NCI-H526 treated with DMSO at 0.1 percent for 48 hours (cell line): ENCODE results near the gene LTA.

Experiments used
- DNase-seq: peaks from one replicate; lab custom pipeline; 2025; lab: John Stamatoyannopoulos, UW

Gene LTA

DNA sequence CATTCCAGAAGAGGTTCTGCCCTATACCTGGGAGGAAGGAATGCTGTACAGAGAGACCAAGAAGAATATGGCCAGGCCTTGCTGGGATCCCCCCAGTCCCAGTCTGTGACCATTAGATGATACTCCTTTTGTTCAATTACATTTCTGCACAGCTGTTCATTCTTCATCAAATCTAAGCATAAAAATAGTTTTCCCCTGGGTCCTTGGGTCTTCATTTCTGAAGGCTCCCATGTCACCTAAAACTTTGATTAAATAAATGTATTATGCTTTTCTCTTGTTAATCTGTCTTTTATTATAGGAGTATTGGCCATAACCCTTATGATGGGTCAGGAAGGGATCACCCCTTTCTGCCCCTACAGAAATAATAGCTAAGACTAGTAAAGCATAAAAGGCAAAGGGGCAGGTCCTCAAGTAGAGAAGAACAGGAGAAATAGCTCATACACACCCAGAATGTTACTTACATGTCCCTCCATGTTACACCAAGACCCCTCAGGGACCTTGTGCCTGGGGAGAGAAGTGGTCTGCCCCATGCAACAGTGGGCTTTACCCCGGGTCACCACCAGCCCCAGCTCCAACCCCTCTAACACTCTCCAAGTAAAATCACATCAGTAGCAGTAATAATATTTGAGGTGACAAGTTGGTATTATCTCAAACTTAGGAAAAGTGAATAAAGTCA, 2.1 kb upstream of the LTA start:
- DNase-seq: no peak

DNA sequence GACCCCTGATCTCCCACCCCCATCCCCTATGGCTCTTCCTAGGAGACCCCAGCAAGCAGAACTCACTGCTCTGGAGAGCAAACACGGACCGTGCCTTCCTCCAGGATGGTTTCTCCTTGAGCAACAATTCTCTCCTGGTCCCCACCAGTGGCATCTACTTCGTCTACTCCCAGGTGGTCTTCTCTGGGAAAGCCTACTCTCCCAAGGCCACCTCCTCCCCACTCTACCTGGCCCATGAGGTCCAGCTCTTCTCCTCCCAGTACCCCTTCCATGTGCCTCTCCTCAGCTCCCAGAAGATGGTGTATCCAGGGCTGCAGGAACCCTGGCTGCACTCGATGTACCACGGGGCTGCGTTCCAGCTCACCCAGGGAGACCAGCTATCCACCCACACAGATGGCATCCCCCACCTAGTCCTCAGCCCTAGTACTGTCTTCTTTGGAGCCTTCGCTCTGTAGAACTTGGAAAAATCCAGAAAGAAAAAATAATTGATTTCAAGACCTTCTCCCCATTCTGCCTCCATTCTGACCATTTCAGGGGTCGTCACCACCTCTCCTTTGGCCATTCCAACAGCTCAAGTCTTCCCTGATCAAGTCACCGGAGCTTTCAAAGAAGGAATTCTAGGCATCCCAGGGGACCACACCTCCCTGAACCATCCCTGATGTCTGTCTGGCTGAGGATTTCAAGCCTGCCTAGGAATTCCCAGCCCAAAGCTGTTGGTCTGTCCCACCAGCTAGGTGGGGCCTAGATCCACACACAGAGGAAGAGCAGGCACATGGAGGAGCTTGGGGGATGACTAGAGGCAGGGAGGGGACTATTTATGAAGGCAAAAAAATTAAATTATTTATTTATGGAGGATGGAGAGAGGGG, 1.4 kb downstream of the LTA start:
- DNase-seq: no peak

DNA sequence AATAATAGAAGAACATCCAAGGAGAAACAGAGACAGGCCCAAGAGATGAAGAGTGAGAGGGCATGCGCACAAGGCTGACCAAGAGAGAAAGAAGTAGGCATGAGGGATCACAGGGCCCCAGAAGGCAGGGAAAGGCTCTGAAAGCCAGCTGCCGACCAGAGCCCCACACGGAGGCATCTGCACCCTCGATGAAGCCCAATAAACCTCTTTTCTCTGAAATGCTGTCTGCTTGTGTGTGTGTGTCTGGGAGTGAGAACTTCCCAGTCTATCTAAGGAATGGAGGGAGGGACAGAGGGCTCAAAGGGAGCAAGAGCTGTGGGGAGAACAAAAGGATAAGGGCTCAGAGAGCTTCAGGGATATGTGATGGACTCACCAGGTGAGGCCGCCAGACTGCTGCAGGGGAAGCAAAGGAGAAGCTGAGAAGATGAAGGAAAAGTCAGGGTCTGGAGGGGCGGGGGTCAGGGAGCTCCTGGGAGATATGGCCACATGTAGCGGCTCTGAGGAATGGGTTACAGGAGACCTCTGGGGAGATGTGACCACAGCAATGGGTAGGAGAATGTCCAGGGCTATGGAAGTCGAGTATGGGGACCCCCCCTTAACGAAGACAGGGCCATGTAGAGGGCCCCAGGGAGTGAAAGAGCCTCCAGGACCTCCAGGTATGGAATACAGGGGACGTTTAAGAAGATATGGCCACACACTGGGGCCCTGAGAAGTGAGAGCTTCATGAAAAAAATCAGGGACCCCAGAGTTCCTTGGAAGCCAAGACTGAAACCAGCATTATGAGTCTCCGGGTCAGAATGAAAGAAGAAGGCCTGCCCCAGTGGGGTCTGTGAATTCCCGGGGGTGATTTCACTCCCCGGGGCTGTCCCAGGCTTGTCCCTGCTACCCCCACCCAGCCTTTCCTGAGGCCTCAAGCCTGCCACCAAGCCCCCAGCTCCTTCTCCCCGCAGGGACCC, 2.3 kb downstream of the LTA start:
- DNase-seq: no peak

DNA sequence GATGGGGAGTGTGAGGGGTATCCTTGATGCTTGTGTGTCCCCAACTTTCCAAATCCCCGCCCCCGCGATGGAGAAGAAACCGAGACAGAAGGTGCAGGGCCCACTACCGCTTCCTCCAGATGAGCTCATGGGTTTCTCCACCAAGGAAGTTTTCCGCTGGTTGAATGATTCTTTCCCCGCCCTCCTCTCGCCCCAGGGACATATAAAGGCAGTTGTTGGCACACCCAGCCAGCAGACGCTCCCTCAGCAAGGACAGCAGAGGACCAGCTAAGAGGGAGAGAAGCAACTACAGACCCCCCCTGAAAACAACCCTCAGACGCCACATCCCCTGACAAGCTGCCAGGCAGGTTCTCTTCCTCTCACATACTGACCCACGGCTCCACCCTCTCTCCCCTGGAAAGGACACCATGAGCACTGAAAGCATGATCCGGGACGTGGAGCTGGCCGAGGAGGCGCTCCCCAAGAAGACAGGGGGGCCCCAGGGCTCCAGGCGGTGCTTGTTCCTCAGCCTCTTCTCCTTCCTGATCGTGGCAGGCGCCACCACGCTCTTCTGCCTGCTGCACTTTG, 3.3 kb downstream of the LTA start, which contains the start of gene TNF:
TNF (plus strand) TSS at position 231 of the 567 bp plus-strand sequence; CDS start at position 408, 177 bp downstream.
- no peak for DNase-seq

DNA sequence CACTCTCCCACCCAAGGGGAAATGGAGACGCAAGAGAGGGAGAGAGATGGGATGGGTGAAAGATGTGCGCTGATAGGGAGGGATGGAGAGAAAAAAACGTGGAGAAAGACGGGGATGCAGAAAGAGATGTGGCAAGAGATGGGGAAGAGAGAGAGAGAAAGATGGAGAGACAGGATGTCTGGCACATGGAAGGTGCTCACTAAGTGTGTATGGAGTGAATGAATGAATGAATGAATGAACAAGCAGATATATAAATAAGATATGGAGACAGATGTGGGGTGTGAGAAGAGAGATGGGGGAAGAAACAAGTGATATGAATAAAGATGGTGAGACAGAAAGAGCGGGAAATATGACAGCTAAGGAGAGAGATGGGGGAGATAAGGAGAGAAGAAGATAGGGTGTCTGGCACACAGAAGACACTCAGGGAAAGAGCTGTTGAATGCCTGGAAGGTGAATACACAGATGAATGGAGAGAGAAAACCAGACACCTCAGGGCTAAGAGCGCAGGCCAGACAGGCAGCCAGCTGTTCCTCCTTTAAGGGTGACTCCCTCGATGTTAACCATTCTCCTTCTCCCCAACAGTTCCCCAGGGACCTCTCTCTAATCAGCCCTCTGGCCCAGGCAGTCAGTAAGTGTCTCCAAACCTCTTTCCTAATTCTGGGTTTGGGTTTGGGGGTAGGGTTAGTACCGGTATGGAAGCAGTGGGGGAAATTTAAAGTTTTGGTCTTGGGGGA, 4.0 kb downstream of the LTA start:
- DNase-seq: no peak

DNA sequence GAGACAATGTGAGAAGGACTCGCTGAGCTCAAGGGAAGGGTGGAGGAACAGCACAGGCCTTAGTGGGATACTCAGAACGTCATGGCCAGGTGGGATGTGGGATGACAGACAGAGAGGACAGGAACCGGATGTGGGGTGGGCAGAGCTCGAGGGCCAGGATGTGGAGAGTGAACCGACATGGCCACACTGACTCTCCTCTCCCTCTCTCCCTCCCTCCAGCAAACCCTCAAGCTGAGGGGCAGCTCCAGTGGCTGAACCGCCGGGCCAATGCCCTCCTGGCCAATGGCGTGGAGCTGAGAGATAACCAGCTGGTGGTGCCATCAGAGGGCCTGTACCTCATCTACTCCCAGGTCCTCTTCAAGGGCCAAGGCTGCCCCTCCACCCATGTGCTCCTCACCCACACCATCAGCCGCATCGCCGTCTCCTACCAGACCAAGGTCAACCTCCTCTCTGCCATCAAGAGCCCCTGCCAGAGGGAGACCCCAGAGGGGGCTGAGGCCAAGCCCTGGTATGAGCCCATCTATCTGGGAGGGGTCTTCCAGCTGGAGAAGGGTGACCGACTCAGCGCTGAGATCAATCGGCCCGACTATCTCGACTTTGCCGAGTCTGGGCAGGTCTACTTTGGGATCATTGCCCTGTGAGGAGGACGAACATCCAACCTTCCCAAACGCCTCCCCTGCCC, 4.9 kb downstream of the LTA start:
- no peak for DNase-seq

DNA sequence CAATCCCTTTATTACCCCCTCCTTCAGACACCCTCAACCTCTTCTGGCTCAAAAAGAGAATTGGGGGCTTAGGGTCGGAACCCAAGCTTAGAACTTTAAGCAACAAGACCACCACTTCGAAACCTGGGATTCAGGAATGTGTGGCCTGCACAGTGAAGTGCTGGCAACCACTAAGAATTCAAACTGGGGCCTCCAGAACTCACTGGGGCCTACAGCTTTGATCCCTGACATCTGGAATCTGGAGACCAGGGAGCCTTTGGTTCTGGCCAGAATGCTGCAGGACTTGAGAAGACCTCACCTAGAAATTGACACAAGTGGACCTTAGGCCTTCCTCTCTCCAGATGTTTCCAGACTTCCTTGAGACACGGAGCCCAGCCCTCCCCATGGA, 5.5 kb downstream of the LTA start:
- no peak for DNase-seq

DNA sequence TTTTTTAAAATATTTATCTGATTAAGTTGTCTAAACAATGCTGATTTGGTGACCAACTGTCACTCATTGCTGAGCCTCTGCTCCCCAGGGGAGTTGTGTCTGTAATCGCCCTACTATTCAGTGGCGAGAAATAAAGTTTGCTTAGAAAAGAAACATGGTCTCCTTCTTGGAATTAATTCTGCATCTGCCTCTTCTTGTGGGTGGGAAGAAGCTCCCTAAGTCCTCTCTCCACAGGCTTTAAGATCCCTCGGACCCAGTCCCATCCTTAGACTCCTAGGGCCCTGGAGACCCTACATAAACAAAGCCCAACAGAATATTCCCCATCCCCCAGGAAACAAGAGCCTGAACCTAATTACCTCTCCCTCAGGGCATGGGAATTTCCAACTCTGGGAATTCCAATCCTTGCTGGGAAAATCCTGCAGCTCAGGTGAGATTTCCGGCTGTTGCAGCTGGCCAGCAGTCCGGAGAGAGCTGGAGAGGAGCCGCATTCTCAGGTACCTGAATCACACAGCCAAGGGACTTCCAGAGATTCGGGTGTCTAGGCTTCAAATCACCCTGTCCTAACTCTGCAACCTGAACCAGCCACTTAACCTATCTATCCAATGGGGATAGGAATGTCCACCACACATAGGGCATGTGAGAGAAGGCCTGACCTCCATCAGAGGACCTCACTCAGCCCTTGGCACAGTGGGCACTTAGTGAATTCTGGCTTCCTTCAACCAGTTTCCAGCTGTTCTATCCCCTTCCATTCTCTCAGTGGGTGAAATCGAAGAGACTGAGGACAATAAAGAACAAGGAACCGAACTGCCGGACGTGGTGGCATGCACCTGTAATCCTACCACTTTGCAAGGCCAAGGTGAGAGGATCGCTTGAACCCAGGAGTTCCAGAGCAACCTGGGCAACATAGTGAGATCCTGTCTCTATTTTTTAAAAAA, 6.4 kb downstream of the LTA start:
- no peak for DNase-seq

DNA sequence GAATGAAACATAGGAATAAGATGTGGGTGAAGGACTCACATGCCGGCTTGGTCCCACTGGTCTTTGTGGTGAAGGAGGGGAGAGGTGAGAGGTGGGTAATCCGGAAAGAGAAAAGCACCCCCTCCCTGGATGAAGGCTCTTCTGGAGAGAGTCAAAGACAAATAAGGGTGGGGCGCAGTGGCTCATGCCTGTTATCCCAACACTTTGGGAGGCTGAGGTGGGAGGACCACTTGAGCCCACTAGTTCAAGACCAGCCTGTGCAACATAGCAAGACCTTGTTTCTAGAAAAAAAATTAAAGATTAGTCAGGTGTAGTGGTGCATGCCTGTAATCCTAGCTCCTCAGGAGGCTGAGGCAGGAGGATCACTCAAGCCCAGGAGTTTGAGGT, 7.0 kb downstream of the LTA start:
- DNase-seq: no peak

DNA sequence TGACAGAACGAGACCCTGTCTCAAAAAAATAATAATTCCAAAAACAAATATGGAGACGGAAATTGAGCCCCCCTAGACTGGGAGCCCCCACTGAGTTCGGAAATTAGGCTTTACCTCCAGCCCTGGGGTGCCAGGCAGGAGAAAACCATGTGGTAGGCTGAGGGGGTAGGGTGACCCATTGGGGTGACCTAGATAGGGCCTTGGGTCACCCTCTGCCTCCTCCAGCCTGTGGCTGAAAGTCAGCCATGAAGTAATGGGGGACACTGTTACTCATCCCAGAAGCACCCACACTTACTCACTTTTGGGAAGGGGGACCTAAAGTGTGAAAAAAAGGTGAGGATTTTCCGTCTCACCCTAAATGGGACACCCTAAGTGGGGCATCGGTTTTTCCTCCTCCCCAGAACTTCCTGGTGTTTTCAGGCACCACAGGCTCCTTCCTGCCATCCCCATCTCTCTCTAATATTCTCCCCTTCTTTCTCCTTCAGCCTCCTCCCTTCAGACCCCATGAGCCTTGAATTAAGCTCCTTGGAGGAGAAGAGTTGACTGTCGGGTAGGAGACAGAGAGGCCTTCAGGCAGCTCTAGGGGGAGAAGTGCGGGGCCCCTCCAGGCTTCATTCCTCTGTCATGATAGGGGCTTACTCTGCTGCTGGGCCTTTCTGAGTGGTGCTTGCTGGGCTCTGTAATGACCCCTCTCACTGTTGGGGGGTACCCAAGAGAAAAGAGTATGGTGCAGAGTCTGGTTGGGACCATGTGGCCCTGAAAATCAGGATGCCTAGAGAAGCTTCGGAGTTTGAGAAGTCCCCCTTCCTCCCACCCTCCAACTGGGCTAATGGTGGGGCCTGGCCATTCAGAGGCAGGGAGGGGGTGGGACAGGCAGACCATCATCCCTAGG, 7.7 kb downstream of the LTA start:
- no peak for DNase-seq

DNA sequence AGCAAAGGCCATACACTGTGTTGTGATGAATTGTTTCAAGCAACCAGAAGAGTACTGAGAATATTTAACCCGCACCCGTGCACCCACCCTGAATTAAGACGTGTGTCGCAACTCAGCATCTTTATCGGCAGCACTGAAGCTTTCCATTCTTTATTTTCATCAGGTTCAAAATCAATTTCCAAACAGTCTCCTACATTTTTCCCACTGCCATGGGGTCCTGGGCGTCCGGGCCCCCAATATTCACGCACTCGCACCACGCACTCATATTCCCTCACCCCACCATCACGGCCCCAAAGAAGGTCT, 8.3 kb downstream of the LTA start:
- DNase-seq: no peak

DNA sequence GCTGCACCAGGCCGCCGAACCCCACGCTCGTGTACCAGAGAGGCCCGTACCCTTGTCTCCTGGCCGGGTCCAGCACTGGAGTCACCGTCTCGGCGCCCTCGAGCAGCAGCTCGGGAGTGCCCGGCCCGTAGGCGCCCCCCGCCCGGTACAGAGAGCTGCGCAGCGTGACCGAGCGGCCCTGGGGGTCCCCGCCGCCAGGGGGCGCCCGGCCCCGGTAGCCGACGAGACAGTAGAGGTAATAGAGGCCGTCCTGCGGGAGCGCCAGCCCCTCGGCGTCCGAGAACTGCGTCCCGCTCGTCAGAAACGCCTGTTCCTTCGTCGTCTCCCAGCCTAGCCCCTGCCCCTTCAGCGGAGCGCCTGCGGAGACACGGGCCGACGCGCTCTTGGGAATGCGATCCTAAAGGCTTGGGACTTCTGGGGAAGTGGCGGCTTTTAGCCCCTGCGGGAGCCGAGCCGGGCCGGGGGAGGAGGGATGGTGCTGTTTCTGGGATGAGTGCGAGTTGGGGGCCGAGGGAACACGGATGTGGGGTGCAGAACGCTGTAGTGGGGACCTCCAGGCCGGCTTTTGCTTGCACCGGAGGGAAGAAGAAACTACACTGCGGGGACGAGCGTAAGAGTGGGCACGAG, 8.8 kb downstream of the LTA start:
- DNase-seq: peak; percentile 56

DNA sequence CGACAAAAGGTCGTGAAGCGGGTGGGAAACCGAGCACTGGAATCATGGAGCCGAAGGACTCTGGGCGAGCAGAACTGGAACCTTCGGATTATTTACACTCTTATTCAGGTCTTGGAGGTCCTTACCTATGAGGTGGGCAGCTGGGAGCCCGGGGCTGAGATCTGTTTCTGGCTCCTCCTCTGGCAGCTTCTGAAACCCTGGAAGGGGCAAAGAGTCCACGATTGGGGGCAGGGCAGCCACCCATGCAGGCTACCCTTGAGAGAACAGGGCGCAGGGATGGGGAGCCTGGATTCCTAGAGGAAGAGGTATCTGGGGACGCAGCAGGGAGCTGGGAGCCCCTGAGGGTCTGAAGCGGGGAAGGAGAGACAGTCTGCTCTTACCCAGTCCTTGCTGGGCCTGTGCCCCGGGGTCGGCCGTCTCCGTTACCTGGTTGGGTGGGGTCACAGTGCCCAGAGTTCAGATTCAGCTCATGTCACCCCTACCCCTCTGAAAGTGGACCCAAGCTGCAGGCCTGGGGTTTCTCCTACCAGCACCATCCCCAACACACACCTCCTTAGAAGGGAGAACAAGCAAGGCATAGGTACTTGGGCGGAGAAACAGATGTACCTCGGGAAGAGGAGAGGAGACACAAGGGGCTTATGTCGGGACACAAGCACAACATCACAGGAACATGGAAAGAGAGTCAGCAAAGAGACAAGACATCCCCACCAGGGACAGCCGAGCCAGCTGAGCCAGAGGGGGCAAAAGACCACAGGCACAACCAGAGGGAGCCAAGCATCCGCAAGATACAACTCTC, 9.5 kb downstream of the LTA start:
- no peak for DNase-seq

DNA sequence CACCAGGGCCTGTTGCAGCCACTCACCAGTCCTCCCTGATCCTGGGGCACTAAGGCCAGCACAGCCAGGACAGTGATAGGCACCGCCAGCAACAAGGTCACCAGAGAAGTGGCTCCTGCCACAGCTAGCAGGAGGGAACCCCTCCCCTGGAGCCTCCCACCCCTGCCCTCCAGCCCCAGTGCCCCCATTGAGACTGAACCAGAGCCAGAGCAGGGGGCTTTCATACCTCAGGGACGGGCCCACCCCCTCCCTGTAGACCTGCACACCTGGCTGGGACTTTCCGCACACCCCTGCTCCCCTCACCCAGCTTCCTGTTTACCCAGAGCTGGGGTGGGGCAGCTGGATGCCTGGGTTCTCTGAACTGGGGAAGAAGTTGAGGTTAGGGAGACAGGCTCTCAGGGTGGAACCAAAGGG, 10.1 kb downstream of the LTA start, which contains the start of gene LTB:
LTB (minus strand) TSS at position 195 of the 414 bp plus-strand sequence; CDS start at position 188, 7 bp downstream.
- no peak for DNase-seq

DNA sequence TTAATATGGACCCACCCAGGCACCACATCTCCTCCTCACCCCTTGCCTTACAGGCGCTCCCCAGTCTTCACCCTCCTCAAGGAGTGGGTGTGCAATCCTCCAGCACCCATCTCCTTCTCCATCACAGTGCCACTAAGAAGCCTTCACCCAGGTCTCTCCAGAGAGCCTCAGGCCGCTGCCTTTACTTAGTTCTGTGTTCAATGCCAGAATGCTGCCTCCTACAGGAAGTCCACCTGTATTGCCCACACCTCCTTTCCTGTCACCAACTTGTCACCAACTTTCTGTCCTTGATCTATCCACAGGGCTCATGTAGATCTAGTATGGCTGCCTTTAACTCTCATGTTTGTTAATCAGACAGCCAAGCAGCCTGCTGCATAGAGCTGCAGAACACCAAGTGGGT, 13.4 kb downstream of the LTA start:
- DNase-seq: no peak

DNA sequence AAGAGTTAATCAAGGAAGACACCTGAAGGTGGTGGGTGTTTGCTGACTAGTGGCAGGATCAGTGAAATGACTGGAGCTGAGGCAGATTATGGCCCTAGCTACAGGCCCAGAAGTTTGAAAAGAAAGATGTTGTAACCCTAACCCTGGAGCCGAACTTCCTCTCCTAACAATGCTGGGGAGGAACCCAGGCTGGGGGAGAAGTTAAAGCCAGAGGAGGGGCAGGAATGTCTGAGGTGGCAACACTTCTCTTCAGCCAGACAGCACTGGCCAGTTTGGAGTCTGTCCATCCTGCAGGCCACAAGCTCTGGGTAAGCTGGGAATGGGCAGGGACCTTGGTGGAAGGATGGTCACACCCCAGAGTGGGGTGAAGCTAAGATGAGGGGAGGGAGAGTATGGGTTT, 13.9 kb downstream of the LTA start, which contains the start of gene LST1:
LST1 (plus strand) TSS at position 270 of the 400 bp plus-strand sequence. CDS start 1,023 bp downstream, outside the sequence.
- no peak for DNase-seq
